ENCODE results near the gene BROX. TPM values are rescaled to one million over a fixed set of nuclear protein-coding genes. Genes with fewer than 3 reads are reported as not detected.

BROX gene
- total and polyA plus RNA-seq, 10 of the 15 experiments (the other 5 are each of a cell fraction or from before 2014, with no cell fraction given) = 5.8 to 42.0 (median 16.8) TPM

DNA sequence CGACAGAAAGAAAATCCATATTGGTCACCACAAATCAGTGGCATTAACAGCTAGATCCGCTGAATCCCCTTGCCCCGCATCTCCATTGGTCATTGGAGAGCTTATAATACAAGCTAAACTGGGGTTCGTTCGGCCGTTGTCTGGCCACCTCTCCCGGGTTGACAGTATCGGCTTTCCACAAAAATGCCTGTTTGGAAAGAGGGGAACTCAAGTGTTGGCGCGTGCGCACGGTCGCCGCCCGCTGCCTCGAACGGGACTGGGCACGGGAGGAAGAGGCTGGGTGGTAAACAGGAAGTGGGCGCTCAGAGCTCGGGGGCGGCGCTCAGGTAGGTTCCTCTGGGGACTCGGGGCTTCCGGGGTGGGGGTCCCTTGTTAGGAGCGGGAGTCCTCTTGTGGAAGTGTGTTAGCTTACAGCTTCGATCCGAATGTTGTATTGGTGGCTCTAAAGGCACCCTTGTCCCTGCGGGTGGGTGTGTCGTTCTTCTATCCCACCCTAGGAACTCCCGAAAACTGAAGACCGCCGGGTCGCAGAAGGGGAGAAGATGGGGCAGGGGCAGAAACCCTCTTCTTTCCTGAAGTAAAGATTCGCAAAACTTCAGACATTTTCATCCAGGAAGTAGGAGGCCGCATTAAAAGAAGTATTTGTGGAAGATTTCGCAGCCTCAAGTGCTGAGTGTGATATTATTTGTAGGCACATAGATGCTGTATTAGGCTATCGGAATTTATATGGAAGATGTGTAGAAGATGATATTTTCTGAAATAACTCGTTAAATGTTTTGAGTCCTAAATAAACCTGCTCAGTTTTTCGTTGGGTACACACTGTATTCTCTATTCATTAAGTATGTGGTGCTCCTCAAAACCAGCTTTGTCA lies 962 bp downstream of the BROX start (continued):
- TF ChIP-seq, protein P1, sequence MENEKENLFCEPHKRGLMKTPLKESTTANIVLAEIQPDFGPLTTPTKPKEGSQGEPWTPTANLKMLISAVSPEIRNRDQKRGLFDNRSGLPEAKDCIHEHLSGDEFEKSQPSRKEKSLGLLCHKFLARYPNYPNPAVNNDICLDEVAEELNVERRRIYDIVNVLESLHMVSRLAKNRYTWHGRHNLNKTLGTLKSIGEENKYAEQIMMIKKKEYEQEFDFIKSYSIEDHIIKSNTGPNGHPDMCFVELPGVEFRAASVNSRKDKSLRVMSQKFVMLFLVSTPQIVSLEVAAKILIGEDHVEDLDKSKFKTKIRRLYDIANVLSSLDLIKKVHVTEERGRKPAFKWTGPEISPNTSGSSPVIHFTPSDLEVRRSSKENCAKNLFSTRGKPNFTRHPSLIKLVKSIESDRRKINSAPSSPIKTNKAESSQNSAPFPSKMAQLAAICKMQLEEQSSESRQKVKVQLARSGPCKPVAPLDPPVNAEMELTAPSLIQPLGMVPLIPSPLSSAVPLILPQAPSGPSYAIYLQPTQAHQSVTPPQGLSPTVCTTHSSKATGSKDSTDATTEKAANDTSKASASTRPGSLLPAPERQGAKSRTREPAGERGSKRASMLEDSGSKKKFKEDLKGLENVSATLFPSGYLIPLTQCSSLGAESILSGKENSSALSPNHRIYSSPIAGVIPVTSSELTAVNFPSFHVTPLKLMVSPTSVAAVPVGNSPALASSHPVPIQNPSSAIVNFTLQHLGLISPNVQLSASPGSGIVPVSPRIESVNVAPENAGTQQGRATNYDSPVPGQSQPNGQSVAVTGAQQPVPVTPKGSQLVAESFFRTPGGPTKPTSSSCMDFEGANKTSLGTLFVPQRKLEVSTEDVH (IDR thresholded peaks at IDR 0.05; ENCODE audit: low read depth, partially characterized antibody) = no peak
- TF ChIP-seq PBX3 (IDR thresholded peaks at IDR 0.05; ENCODE audit: insufficient replicate concordance, low read depth, low read length) (no peak), FOXK2 (IDR thresholded peaks at IDR 0.05) (peak; percentile 92), TCF12 (IDR thresholded peaks at IDR 0.05; ENCODE audit: low read depth, low read length) (no peak), NKRF (conservative IDR thresholded peaks at IDR 0.05) (no peak), USF2 (IDR thresholded peaks at IDR 0.05; ENCODE audit: borderline replicate concordance, low read depth, low read length) (no peak), POLR2A (IDR thresholded peaks at IDR 0.05; ENCODE audit: low read depth, low read length) (peak; percentile 70), EGR1 (IDR thresholded peaks at IDR 0.05; ENCODE audit: borderline replicate concordance in 1 of 2, low read depth in 2 of 2, low read length in 2 of 2) (peak in 1 of 2 experiments; percentile 80; a peak in 2 of 3 replicates), EP300 (IDR thresholded peaks at IDR 0.05; ENCODE audit: borderline replicate concordance in 1 of 2, control insufficient read depth in 1 of 2, low read depth in 2 of 2, low read length in 2 of 2) (peak in 1 of 2 experiments; percentile 31; a peak in 1 of 4 replicates), LARP7 (IDR thresholded peaks at IDR 0.05) (no peak), JUNB (IDR thresholded peaks at IDR 0.05) (no peak)
- TF ChIP-seq, protein P2, sequence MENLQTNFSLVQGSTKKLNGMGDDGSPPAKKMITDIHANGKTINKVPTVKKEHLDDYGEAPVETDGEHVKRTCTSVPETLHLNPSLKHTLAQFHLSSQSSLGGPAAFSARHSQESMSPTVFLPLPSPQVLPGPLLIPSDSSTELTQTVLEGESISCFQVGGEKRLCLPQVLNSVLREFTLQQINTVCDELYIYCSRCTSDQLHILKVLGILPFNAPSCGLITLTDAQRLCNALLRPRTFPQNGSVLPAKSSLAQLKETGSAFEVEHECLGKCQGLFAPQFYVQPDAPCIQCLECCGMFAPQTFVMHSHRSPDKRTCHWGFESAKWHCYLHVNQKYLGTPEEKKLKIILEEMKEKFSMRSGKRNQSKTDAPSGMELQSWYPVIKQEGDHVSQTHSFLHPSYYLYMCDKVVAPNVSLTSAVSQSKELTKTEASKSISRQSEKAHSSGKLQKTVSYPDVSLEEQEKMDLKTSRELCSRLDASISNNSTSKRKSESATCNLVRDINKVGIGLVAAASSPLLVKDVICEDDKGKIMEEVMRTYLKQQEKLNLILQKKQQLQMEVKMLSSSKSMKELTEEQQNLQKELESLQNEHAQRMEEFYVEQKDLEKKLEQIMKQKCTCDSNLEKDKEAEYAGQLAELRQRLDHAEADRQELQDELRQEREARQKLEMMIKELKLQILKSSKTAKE (IDR thresholded peaks at IDR 0.05; ENCODE audit: low read depth, poor library complexity, severe bottlenecking) = no peak
- TF ChIP-seq, protein P3, sequence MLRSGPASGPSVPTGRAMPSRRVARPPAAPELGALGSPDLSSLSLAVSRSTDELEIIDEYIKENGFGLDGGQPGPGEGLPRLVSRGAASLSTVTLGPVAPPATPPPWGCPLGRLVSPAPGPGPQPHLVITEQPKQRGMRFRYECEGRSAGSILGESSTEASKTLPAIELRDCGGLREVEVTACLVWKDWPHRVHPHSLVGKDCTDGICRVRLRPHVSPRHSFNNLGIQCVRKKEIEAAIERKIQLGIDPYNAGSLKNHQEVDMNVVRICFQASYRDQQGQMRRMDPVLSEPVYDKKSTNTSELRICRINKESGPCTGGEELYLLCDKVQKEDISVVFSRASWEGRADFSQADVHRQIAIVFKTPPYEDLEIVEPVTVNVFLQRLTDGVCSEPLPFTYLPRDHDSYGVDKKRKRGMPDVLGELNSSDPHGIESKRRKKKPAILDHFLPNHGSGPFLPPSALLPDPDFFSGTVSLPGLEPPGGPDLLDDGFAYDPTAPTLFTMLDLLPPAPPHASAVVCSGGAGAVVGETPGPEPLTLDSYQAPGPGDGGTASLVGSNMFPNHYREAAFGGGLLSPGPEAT (IDR thresholded peaks at IDR 0.05; ENCODE audit: low read depth) = peak; percentile 91
- TF ChIP-seq, protein P4, sequence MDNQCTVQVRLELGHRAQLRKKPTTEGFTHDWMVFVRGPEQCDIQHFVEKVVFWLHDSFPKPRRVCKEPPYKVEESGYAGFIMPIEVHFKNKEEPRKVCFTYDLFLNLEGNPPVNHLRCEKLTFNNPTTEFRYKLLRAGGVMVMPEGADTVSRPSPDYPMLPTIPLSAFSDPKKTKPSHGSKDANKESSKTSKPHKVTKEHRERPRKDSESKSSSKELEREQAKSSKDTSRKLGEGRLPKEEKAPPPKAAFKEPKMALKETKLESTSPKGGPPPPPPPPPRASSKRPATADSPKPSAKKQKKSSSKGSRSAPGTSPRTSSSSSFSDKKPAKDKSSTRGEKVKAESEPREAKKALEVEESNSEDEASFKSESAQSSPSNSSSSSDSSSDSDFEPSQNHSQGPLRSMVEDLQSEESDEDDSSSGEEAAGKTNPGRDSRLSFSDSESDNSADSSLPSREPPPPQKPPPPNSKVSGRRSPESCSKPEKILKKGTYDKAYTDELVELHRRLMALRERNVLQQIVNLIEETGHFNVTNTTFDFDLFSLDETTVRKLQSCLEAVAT (IDR thresholded peaks at IDR 0.05) = peak; percentile 100
